Stimulated activated CD4-positive, alpha-beta T cell treated with anti-CD3 and anti-CD28 coated beads, Interleukin-4, amount 100 ng/mL, for 4 hours (primary cell): ENCODE results near the gene GAK.
"Not testable (repeated sequence)": the region's sequence is repeated elsewhere in the genome, so short reads cannot be mapped to it uniquely, and the experiment has no call there.

Experiments used
- DNase-seq, 2 experiments: peaks; one replicate each; pipeline ENCODE4 v3.0.0-alpha.2; 2020

The GAK gene

DNA sequence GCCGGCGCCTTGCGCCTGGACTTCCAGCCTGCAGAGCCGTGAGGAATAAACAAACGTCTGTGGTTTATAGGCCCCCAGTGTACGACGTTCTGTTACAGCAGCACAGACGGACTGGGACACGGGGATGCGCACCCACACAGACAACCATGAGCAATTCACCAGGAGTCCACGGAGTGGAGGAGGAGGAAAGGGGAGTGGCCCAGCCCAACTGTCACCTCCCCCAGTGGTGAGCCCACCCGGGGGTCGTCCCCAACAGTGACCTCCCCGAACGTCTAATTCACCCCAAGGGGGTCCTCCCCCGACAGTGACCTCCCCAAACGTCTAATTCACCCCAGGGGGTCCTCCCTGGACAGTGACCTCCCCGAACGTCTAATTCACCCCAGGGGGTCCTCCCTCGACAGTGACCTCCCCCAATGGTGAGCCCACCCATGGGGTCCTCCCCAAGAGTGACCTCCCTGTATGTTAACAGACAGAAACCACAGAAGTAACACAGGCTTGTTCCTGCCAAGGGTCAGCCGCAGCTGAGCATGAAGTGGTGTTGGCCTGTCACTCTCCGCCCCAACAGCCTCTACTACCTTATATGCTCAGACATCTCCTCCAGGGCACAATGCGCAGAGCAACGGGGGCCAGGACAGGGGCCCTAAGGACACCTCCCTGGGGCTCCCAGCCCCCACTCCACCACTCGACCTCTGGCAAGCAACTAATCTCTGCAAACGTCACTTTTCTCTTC, 6.2 kb downstream of the GAK start:
- DNase-seq: no peak

DNA sequence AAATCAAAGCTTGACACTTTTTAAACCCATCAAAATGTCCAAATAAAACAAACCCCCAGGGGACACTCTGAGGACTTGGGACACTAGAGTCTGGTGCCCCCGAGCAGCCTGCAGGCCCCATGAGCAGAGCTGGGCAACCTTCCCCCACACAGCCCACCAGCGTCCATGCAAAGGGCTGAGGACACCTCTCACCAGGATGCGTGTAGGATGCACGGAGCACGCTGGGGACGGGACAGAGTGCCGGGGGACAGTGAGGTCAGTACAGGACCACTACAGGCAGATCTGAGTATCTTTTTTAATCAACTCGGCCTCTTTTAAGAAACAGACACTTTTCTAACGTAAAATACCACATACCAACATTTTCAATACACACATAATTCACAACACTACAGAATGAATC, 6.9 kb downstream of the GAK start:
- DNase-seq: no peak

DNA sequence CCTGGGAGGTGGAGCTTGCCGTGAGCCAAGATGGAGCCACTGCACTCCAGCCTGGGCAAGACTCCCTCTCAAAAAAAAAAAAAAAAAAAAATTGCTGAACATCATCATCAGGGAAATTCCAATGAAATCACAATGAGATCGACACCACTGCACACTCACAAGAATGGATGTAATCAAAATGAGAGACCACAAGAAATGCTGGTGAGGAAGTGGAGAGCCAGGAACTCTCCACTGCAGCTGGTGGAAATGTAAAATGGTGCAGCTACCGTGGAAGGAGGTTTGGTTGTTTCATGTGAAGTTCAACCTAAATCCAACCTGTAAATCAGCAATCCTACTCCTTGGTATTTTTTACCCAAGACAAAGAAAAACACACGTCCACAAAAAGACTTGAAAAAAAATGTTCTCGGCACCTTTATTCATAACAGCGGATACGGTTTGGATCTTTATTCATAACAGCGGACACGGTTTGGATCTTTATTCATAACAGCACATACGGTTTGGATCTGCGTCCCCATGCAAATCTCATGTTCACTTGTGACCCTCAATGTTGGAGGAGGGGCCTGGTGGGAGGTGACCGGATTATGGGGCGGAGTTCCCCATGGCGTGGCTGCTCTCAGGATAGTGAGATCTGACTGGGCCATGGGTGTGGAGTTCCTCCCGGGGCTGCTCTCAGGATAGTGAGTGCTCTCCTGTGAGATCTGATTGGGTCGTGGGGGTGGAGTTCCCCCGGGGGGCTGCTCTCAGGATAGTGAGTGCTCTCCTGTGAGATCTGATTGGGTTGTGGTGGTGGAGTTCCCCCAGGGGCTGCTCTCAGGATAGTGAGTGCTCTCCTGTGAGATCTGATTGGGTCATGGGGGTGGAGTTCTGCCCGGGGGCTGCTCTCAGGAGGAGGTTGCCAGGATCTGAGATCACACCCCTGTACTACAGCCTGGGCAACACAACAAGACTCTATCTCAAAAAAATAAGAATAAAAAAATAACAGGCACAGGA, 7.7 kb downstream of the GAK start:
- DNase-seq: no peak

DNA sequence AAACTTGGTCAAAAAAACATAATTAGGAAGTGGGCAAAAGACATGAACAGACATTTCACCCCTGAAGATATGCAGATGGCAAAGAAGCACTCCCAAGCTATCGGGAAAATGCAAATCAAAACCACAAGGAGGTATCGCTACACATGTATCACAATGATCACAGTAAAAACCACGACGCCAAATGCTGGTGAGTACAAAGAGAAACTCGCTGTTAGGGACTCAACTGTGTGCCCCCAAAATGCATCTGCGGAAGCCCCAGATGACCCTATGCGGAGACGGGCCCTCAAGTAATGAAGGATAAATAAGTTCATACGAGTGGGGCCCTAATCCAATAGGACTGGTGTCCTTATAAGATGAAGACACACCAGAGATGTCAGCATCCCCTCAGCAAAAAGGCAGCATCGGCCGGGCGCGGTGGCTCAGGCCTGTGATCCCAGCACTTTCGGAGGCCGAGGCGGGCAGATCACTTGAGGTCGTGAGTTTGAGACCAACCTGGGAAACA, 10.2 kb downstream of the GAK start:
- DNase-seq: no peak

GRCh38 chr4:919004-919680, 13.0 kb downstream of the GAK start:
- not testable (repeated sequence) for DNase-seq

- DNase-seq: not testable (repeated sequence)
Measured at GRCh38 chr4:918591-918990, 13.5 kb downstream of the GAK start.

DNA sequence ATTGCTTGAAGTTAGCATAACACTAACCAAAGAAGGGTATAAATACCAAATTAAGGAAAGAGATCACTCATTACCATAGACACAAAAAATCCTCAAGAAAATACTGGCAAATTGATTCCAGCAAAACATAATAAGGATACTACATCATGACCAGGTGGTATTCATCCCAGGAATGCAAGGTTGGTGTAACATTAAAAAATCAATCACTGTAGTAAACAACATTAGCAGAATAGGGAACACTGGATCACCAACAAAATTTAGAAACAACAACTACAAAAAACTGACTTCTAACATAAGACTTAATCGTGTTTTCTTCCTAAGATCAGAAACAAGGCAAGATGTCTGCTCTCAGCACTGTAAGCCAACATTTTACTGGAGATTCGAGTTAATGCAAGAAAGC, 14.1 kb downstream of the GAK start:
- no peak for DNase-seq

DNA sequence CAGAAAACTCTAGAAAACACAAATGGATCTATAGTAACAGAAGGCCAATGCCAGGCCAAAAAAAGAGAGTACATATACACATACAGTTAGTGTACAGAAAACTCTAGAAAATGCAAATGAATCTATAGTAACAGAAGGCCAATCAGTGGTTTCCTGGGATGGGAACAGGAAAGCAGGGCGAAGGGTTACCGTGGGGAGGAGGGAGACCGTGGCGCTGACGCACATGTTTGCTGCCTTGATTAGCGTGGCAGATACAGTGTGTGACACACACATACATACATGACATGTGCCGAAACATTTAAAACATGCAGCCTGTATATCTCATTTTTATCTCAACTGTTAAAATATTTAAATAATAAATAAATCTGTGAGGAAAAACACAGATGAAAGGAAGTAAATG, 14.7 kb downstream of the GAK start:
- DNase-seq: no peak

DNA sequence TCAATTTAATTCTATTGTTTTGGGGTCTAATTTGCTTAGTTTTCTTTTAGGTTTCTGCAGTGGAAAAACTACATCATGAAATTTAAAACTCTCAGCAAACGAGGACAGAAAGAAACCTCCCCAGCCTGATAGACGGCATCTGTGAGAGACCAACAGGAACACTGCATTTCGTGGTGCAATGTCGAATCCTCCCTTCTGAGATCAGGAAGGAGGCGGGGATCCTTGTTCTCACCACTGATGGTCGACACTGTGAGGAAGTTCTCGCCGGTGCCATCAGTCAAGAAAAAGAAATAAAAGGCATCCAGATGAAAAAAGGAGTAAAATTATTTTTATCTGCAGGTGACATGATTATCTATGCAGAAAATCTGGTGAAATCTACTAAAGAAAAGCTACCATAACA, 16.5 kb downstream of the GAK start:
- no peak for DNase-seq

GRCh38 chr4:915041-915474, 17.1 kb downstream of the GAK start:
- no peak for DNase-seq

- no peak for DNase-seq
Measured at GRCh38 chr4:914531-914930, 17.6 kb downstream of the GAK start.

DNA sequence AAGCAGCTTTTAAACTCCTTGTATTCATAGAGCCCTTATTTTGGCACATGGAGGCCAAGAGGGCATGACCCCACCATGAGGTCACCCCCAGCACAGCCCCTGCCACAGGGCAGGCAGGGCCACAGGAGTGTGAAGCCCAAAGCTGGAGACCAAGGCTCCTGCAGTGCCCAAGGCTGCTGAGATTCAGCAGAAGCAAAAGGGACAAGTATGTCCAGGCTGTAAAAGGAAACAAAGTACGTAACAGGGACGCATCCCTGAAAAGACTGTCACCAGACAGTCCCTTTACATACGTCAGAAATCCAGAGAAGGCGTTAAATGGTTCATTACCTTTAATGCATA, 18.9 kb downstream of the GAK start:
- DNase-seq: no peak

DNA sequence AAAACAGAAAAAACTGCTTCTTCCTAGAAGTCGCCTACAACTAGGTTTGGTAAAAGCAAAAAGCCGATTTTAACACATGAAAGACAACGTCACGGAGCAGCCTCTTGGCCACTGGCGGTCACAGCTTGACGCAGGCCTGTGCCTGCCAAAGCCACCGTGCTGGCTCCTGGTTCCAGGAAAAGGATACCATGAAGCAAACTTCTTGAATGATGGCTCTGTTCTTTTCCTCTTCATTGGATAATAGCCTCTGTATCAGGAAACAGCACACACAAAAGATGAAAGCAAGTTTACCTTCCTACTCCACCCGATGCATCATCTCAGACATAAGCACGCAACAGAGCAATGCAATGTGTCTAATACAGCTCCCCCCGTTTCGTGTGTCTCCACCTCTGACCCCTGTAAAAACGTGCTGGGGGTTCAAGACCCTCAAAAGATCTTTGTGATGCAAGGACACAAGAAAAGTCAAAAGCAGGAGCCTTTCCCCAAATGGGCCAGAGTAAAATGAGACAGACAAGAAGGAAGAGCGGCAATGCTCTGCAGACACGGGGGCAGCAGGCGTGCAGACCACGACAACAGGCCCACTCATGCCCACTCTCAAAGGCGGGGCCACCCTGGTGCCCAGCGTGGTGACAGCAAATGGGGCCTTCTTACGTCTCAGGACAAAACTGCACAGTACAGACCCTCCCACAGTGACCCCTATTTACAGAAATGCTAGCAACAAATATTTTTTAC, 19.4 kb downstream of the GAK start:
- no peak for DNase-seq

GRCh38 chr4:911871-912490, 20.1 kb downstream of the GAK start:
- DNase-seq: no peak

DNA sequence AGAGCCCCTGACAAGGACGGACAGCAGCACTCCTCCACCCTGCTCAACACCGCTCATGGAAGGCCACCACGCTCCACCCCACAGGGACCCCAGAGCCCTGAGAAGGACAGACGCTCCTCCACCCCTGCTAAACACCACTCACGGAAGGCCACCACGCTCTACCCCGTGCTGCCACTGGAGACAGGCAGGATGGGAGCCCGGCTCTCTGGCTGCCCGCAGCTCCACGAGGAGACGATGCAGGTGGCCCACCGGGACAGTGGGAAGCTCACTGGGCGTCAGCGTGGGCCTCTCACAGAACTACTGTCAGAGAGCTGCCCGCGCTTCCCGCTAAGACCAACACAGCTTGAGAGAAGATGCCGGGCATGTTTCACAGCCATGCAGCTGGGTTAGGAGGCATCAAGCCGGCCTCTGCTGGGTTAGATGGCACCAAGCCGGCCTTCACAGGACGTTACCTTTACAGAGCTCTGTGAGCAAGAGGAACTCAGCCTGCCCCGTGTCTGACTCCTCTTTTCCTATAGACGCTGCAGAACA, 20.8 kb downstream of the GAK start:
- DNase-seq: no peak

- no peak for DNase-seq
Measured at GRCh38 chr4:910366-911091, 21.6 kb downstream of the GAK start.

DNA sequence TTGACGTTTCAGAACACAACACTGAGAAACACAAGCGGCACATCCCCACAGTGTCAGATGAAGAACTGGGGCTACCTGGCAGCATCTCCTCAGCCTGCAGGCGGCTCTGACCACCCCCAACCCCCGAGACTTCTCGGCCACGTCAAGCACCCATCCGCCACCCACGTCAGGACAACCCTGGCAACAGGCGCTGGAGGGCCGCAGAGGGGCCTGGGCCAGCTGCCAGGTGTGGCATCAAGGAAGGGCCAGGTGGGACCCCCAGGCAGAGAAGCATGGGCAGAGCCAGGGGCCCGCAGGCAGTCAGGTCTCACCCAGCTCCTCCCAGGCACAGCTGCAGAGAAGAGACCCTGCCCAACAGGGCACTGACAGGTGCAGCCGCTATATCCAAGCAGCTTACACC, 22.3 kb downstream of the GAK start:
- DNase-seq: no peak

GRCh38 chr4:909131-909571, 23.0 kb downstream of the GAK start:
- no peak for DNase-seq

DNA sequence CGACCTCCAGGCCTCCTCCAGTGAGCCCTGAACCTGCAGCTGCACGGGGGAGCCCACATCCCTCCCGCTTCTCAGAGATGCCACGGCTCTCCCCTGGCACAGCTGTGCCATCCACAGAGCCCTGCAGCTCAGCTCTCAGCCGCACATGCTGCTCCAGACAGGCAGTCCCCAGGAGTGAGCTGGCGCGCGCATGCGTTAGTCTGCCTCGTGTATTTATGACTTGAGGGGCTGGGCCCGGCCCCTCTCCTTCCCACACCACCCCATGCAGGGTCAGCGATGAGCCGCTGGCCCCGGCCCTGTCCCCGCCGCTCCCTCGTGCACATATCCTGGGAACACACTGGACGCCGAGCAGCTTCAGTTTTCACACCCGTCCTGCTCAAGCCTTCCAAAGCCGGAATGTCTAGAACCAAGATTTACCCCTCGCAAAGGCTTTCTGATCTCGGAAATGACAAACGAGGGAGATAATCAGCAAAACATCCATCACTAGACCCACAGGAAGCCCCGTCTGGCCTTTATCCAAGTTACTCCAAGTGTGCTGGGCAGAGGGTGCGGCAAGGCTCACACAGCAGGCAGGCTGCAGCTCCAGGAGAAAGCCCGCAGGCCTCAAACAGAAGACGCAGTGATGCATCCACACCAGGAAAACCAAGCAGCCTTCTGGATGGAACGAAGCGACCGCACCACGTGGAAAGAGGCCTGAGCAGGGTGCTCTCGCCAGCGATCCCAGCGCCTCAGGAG, 24.3 kb downstream of the GAK start:
- DNase-seq: no peak

- DNase-seq: no peak
Measured at GRCh38 chr4:907103-907400, 25.1 kb downstream of the GAK start.
